ENCODE measurements around the gene HOXB8.

HOXB8 gene

GRCh38 chr17:48625495-48626244 lies 10.6 kb upstream of the HOXB8 start:
- TF ChIP-seq CTCF (IDR thresholded peaks at IDR 0.05) = no peak

GRCh38 chr17:48624544-48625494 lies 9.7 kb upstream of the HOXB8 start:
- no peak for TF ChIP-seq CTCF (IDR thresholded peaks at IDR 0.05)

GRCh38 chr17:48624118-48624517 lies 9.0 kb upstream of the HOXB8 start:
- TF ChIP-seq CTCF (IDR thresholded peaks at IDR 0.05) = no peak

- no peak for TF ChIP-seq CTCF (IDR thresholded peaks at IDR 0.05)
These were observed 8.5 kb upstream of the HOXB8 start for GRCh38 chr17:48623583-48623982.

GRCh38 chr17:48622857-48623256 lies 7.8 kb upstream of the HOXB8 start:
- no peak for TF ChIP-seq CTCF (IDR thresholded peaks at IDR 0.05)

GRCh38 chr17:48621410-48622392 lies 6.6 kb upstream of the HOXB8 start:
- no peak for TF ChIP-seq CTCF (IDR thresholded peaks at IDR 0.05)

Measured in LNCAP (cell line).